Measurements from ENCODE around the gene CPNE4. TPM values are rescaled to one million over a fixed set of nuclear protein-coding genes. Genes with fewer than 3 reads are reported as not detected.
A peak's percentile ranks its signal among the peaks of the same experiment; 100 is the strongest.

Gene CPNE4
- total and polyA plus RNA-seq, 4 donors, result 3.2 to 22.8 (median 16.7) TPM

- Histone ChIP-seq H3K9me3 (ENCODE audit: control insufficient read depth, insufficient read depth, low read length) (no peaks in the 10 kb centered on the region), H3K4me1 (ENCODE audit: control insufficient read depth, insufficient read depth, low read length) (no peaks in the 10 kb centered on the region), H3K36me3 (ENCODE audit: control insufficient read depth, insufficient read depth, low read length) (no peaks in the 10 kb centered on the region), H3K27me3 (ENCODE audit: control insufficient read depth, insufficient read depth, low read length) (no peaks in the 10 kb centered on the region), H3K27ac (ENCODE audit: low read depth, low read length) (no peak overlapping the region), H3K4me3 (ENCODE audit: low read depth, low read length) (no peak overlapping the region)
- DNase-seq (ENCODE audit: low read depth in 4 of 6, low spot score in 6 of 6), result no peak
- WGBS (ENCODE audit: insufficient coverage), result no CpG with 5 or more reads among the region's 1 CpG
Observed at GRCh38 chr3:131623431-131623830, 411.4 kb downstream of the CPNE4 start.

GRCh38 chr3:131622726-131623125 lies 412.1 kb downstream of the CPNE4 start:
- H3K4me3 ChIP-seq (ENCODE audit: low read depth, low read length), result no peak overlapping the region
- H3K36me3 ChIP-seq (ENCODE audit: control insufficient read depth, insufficient read depth, low read length), result no peaks in the 10 kb centered on the region
- no peaks in the 10 kb centered on the region for H3K9me3 ChIP-seq (ENCODE audit: control insufficient read depth, insufficient read depth, low read length)
- WGBS (ENCODE audit: insufficient coverage), result 96% methylated on average over 3 of the region's 5 CpGs
- H3K4me1 ChIP-seq (ENCODE audit: control insufficient read depth, insufficient read depth, low read length), result no peaks in the 10 kb centered on the region
- no peak overlapping the region for H3K27ac ChIP-seq (ENCODE audit: low read depth, low read length)
- DNase-seq (ENCODE audit: low read depth in 4 of 6, low spot score in 6 of 6), result no peak
- H3K27me3 ChIP-seq (ENCODE audit: control insufficient read depth, insufficient read depth, low read length), result no peaks in the 10 kb centered on the region

GRCh38 chr3:131620977-131621376 lies 413.8 kb downstream of the CPNE4 start:
- Histone ChIP-seq H3K4me1 (ENCODE audit: control insufficient read depth, insufficient read depth, low read length) (no peaks in the 10 kb centered on the region), H3K36me3 (ENCODE audit: control insufficient read depth, insufficient read depth, low read length) (no peaks in the 10 kb centered on the region), H3K27ac (ENCODE audit: low read depth, low read length) (no peak overlapping the region), H3K27me3 (ENCODE audit: control insufficient read depth, insufficient read depth, low read length) (no peaks in the 10 kb centered on the region), H3K9me3 (ENCODE audit: control insufficient read depth, insufficient read depth, low read length) (no peaks in the 10 kb centered on the region), H3K4me3 (ENCODE audit: low read depth, low read length) (no peak overlapping the region)
- DNase-seq (ENCODE audit: low read depth in 4 of 6, low spot score in 6 of 6), result no peak
- WGBS (ENCODE audit: insufficient coverage), result 100% methylated on average over 1 of the region's 1 CpG

- peak in 2 of 6 donors; percentile 9 to 35 for DNase-seq (ENCODE audit: low read depth in 4 of 6, low spot score in 6 of 6)
- no peak overlapping the region for H3K4me3 ChIP-seq (ENCODE audit: low read depth, low read length)
- no peaks in the 10 kb centered on the region for H3K4me1 ChIP-seq (ENCODE audit: control insufficient read depth, insufficient read depth, low read length)
- no peaks in the 10 kb centered on the region for H3K9me3 ChIP-seq (ENCODE audit: control insufficient read depth, insufficient read depth, low read length)
- no peak overlapping the region for H3K27ac ChIP-seq (ENCODE audit: low read depth, low read length)
- H3K36me3 ChIP-seq (ENCODE audit: control insufficient read depth, insufficient read depth, low read length), result no peaks in the 10 kb centered on the region
- no peaks in the 10 kb centered on the region for H3K27me3 ChIP-seq (ENCODE audit: control insufficient read depth, insufficient read depth, low read length)
- no CpG with 5 or more reads among the region's 2 CpGs for WGBS (ENCODE audit: insufficient coverage)
Observed at GRCh38 chr3:131619821-131620220, 415.0 kb downstream of the CPNE4 start.

GRCh38 chr3:131616719-131617118 lies 418.1 kb downstream of the CPNE4 start:
- H3K4me1 ChIP-seq (ENCODE audit: control insufficient read depth, insufficient read depth, low read length), result no peaks in the 10 kb centered on the region
- no peaks in the 10 kb centered on the region for H3K27me3 ChIP-seq (ENCODE audit: control insufficient read depth, insufficient read depth, low read length)
- DNase-seq (ENCODE audit: low read depth in 4 of 6, low spot score in 6 of 6), result no peak
- H3K36me3 ChIP-seq (ENCODE audit: control insufficient read depth, insufficient read depth, low read length), result no peaks in the 10 kb centered on the region
- H3K27ac ChIP-seq (ENCODE audit: low read depth, low read length), result no peak overlapping the region
- no peak overlapping the region for H3K4me3 ChIP-seq (ENCODE audit: low read depth, low read length)
- H3K9me3 ChIP-seq (ENCODE audit: control insufficient read depth, insufficient read depth, low read length), result no peaks in the 10 kb centered on the region
- WGBS (ENCODE audit: insufficient coverage), result 18% methylated on average over 1 of the region's 3 CpGs

- Histone ChIP-seq H3K9me3 (ENCODE audit: control insufficient read depth, insufficient read depth, low read length) (no peaks in the 10 kb centered on the region), H3K27ac (ENCODE audit: low read depth, low read length) (no peak overlapping the region), H3K27me3 (ENCODE audit: control insufficient read depth, insufficient read depth, low read length) (no peaks in the 10 kb centered on the region), H3K4me1 (ENCODE audit: control insufficient read depth, insufficient read depth, low read length) (no peaks in the 10 kb centered on the region), H3K4me3 (ENCODE audit: low read depth, low read length) (no peak overlapping the region), H3K36me3 (ENCODE audit: control insufficient read depth, insufficient read depth, low read length) (no peaks in the 10 kb centered on the region)
- no peak for DNase-seq (ENCODE audit: low read depth in 4 of 6, low spot score in 6 of 6)
- no CpG with 5 or more reads among the region's 1 CpG for whole genome bisulfite sequencing (ENCODE audit: insufficient coverage)
Observed at GRCh38 chr3:131612745-131613144, 422.1 kb downstream of the CPNE4 start.

- Histone ChIP-seq H3K4me1 (ENCODE audit: control insufficient read depth, insufficient read depth, low read length) (no peaks in the 10 kb centered on the region), H3K36me3 (ENCODE audit: control insufficient read depth, insufficient read depth, low read length) (no peaks in the 10 kb centered on the region), H3K27me3 (ENCODE audit: control insufficient read depth, insufficient read depth, low read length) (no peaks in the 10 kb centered on the region)
Observed at GRCh38 chr3:131610174-131610573, 424.6 kb downstream of the CPNE4 start.

GRCh38 chr3:131608741-131609140 lies 426.1 kb downstream of the CPNE4 start:
- Histone ChIP-seq H3K36me3 (ENCODE audit: control insufficient read depth, insufficient read depth, low read length) (no peaks in the 10 kb centered on the region), H3K27me3 (ENCODE audit: control insufficient read depth, insufficient read depth, low read length) (no peaks in the 10 kb centered on the region), H3K4me3 (ENCODE audit: low read depth, low read length) (no peak overlapping the region), H3K9me3 (ENCODE audit: control insufficient read depth, insufficient read depth, low read length) (no peaks in the 10 kb centered on the region), H3K4me1 (ENCODE audit: control insufficient read depth, insufficient read depth, low read length) (no peaks in the 10 kb centered on the region), H3K27ac (ENCODE audit: low read depth, low read length) (no peak overlapping the region)
- no peak for DNase-seq (ENCODE audit: low read depth in 4 of 6, low spot score in 6 of 6)

More at GRCh38 chr3:131610174-131610573, 424.6 kb downstream of the CPNE4 start:
- Histone ChIP-seq H3K27ac (ENCODE audit: low read depth, low read length) (no peak overlapping the region), H3K9me3 (ENCODE audit: control insufficient read depth, insufficient read depth, low read length) (no peaks in the 10 kb centered on the region), H3K4me3 (ENCODE audit: low read depth, low read length) (no peak overlapping the region)
- DNase-seq (ENCODE audit: low read depth in 4 of 6, low spot score in 6 of 6), result no peak

GRCh38 chr3:131608296-131608695 lies 426.5 kb downstream of the CPNE4 start:
- H3K9me3 ChIP-seq (ENCODE audit: control insufficient read depth, insufficient read depth, low read length), result no peaks in the 10 kb centered on the region
- WGBS (ENCODE audit: insufficient coverage), result 90% methylated on average over 1 of the region's 1 CpG

GRCh38 chr3:131605916-131606315 lies 428.9 kb downstream of the CPNE4 start:
- no peaks in the 10 kb centered on the region for H3K27me3 ChIP-seq (ENCODE audit: control insufficient read depth, insufficient read depth, low read length)
- no peaks in the 10 kb centered on the region for H3K9me3 ChIP-seq (ENCODE audit: control insufficient read depth, insufficient read depth, low read length)
- no peak overlapping the region for H3K27ac ChIP-seq (ENCODE audit: low read depth, low read length)
- DNase-seq (ENCODE audit: low read depth in 4 of 6, low spot score in 6 of 6), result peak in 1 of 6 donors; percentile 81
- H3K4me3 ChIP-seq (ENCODE audit: low read depth, low read length), result no peak overlapping the region
- H3K36me3 ChIP-seq (ENCODE audit: control insufficient read depth, insufficient read depth, low read length), result no peaks in the 10 kb centered on the region
- WGBS (ENCODE audit: insufficient coverage), result no CpG with 5 or more reads among the region's 2 CpGs
- no peaks in the 10 kb centered on the region for H3K4me1 ChIP-seq (ENCODE audit: control insufficient read depth, insufficient read depth, low read length)

More at GRCh38 chr3:131608296-131608695, 426.5 kb downstream of the CPNE4 start:
- no peaks in the 10 kb centered on the region for H3K36me3 ChIP-seq (ENCODE audit: control insufficient read depth, insufficient read depth, low read length)
- no peak overlapping the region for H3K4me3 ChIP-seq (ENCODE audit: low read depth, low read length)
- no peaks in the 10 kb centered on the region for H3K4me1 ChIP-seq (ENCODE audit: control insufficient read depth, insufficient read depth, low read length)
- H3K27me3 ChIP-seq (ENCODE audit: control insufficient read depth, insufficient read depth, low read length), result no peaks in the 10 kb centered on the region
- no peak overlapping the region for H3K27ac ChIP-seq (ENCODE audit: low read depth, low read length)
- no peak for DNase-seq (ENCODE audit: low read depth in 4 of 6, low spot score in 6 of 6)

Measured in spinal cord (tissue), 10 donors.